SHP77 treated with DMSO at 0.1 percent for 48 hours (cell line): ENCODE results near the gene DLGAP1.
"Not testable (repeated sequence)": the region's sequence is repeated elsewhere in the genome, so short reads cannot be mapped to it uniquely, and the experiment has no call there.

Source experiments
- DNase-seq: peaks from one replicate; lab custom pipeline; 2025; lab: John Stamatoyannopoulos, UW

Gene DLGAP1

DNA sequence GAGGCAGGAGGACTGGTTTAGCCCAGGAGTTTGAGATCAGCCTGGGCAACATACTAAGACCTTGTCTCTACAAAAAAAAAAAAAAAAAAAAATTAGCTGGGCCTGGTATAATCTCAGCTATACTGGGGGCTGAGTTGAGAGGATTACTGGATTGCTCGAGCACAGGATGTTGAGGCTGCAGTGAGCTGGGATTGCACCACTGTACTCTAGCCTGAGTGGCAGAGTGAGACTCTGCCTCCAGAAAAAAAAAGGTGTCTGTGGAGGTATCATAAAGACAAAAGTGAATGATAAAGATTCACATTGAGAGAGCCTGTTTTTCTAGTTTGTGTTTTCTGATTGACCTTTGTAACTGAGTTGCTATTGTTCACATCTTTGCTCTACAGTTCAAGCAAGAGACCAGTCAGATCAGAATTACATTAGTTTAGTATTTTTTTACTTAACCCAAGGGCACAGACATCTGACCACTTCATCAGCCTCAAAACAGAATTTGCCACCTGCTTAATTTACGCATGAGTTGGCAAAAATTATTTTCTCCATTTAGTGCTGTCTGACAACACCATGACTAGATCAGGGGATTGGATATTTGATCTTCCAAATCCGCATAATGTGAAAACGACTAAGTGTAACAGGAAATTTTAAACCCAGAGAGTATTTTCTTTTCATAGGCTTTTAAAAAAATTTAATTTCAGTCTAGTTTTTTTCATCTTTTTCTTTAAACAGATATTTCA lies 734.1 kb downstream of the DLGAP1 start:
- DNase-seq = no peak

DNA sequence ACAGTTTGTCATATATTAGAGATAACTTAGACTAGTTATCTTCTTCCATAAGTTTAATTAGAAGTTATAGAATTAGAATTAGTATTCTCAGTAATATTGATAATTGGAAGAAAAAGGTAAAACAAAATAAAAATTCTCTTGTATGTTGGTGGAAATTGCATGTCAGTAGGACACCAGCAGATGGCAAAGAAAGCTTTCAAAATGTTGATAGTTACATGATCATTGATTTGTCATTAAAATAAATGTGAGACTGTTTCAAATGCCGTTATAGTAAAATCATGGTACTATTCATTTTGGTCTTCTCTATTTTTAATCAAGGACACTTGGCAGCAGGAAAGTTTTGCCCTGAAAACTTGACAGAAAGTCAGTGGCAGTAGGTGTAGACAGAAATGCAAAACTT lies 734.9 kb downstream of the DLGAP1 start:
- DNase-seq = no peak

DNA sequence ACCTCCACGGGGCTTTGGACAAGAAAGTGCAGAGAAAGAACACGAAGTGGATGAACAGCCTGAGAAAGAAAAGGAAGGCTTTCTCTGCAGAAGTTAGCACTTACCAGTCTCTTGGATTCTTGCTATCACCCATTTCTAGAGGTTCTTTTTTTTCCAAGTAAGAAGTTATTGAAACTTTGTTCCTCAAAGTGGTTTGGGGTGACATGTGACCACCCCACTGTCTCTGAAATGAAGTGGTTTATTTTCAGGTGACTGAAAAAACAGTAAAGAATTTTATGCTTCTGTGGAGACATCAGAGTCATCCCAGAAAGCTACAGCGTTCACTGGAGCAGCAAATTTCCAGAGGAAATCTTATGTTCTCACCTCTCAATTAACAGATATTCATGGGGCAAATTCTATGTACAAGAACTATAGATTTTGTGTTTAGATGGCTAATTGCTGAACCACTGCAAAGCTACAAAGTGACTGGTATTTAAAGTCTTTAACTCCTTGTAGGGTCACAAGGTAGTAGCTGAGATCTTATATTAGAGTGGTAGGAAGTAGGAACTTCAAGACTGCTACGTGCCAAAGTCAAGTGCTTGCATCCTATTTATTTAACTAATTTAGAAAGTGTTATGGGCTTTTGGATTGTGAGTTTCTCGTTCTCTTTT lies 737.6 kb downstream of the DLGAP1 start:
- no peak for DNase-seq

DNA sequence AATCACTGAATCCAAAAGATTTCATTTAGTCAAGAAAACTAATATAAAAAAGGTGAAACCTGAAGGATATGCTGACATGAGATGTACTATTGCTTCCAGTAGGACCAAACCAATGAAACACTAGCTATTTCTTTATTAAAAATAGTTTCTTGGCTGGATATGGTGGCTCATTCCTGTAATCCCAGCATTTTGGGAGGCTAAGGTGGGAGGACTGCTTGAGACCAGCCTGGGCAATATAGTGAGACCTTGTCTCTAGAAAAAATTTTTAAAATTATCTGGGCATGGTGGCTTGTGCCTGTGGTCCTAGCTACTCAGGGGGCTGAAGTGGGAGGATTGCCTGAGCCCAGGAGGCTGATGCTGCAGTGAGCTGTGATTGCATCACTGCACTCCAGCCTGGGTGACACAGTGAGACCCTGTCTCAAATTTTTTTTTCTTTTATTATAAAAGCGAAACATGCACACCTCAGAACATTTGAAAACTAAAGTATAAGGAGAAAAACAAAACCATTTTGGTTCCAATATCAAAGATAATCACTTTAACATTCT lies 738.9 kb downstream of the DLGAP1 start:
- no peak for DNase-seq

DNA sequence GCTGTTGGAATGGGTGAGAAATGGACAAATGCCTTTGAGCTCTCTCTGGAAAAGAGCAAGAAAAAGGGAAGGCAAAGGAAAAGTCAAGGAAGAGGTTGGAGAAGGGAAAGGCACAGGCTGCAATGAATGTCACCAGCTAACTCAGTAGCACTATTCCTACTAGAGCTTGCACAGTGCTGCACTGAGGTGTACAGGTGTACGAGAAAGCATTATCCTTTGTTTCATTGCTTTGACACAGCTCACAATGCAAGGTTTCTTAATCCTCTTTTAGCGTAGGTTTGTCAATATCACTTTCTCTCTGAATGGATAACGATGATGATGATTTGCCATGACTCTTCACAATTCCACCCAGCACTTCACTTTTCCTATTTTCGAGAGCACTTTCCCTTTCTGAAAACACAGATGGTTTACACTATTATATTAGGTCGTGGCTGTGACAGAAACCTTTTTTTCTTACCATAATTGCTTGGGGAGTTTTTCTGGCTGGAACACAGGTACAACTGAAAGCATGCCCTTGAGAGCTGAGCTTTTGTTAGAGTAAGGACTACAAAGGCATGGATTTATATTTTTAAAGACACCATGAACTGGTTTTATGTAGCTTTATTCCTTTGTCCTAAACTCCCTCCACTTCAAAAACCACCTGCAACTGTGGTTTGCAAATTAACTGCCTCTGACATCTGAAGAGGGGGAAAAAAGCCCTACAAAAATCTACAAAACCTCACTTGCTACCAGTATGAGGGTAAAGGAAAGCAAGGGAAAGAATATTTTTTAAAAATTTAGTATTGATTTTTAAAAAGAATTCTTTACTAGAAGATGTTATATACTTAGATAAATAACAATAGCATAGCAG lies 739.7 kb downstream of the DLGAP1 start:
- no peak for DNase-seq

DNA sequence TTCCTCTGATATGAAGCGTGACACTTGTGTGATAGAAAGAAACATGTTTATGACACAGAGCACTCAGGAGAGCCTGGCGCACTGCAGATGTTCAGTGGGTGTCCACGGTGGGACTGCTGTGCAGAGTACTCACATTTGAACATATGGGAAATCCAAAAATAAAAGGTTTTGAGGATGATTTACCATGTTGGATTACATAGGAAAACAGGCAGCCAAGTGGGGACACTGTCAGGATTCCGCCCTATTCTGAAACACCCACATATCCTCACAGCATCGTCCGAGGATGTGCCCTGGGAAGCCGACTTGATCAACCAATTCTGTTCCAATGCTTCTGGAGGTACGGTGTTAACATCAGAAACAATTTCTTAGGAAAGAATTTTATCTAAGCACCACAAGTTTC lies 741.4 kb downstream of the DLGAP1 start:
- no peak for DNase-seq

DNA sequence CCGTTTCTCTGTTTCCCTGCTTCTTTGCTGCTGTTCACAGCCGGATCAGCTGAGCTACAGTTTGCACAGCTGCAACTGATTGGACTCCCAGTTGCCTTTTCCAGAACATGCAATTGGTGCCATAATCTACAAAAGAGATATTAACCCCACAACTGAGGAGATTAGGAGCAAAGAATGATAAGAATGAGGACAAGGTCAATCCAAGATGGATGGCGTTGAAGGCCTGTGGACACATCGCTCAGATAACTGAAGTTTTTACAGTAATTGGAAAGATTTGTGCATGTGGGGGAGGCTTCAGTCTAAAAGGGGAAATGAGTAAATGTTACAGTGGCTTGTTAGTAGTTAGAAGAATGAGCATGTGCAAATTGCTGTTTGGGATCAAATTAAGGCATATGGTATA lies 741.9 kb downstream of the DLGAP1 start:
- no peak for DNase-seq

DNA sequence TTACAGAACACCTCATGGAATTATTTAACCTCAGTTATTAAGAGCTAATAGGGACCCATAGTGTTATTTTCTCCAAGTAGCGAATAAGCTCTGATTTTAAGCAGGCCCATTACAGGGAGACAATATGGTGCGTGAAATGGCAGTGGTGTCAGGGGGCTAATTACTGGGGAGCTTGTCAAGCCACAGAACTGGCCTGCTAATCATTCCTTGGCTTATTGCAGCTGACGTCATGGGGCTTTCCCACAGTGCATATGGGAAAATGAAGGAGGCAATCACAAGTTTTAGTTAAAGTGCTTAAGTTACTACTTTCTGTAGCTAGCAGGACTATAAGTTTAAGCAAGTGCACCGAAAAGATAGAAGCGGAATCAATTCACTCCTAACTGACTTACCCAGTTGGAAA lies 742.6 kb downstream of the DLGAP1 start:
- no peak for DNase-seq

DNA sequence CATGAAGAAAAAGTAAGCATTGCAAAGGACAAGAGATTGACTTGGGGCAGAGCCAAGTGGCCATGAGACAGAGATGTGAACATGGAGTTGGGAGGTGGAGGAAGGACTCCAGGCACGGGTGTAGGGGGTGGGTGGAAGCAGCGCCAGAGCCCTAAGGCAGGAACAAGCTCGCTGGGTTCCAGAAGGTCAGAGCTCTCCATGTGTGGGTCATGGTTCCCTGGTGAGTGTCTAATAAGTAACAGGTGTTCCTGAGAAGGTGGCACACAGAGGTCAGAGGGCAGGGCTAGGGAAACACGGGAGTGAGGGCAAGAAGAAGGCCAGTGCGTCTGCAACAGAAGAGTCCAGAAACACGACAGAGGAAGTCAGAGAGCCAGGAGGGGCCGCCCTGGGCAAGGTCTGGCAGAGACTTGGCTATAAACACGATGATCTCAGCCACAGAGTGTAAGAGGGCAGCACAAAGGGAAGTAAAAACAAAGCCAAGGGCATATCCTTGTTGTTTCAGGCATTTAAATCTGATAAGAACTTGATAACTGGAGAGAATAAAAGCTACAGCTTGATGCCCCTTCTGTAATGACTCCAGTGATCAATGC lies 744.3 kb downstream of the DLGAP1 start:
- DNase-seq = no peak

DNA sequence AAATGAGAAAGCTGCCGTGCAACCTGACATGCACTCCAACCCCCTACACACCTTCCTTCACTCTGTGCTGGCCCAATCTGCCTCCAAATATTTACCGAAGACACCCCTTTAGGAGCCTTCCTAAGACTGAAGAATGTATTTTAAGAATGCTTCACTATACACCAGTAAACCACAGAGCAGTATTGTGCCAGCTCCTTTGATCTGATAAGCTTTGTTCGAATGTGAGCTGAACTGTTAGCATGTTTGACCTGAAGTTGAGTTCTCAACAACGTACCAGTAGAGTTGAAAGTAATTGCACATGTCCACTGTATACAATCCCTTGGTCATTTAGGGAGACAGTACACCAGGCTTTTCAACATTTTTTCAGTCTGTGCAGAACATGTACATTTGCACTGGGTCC lies 745.9 kb downstream of the DLGAP1 start:
- no peak for DNase-seq

DNA sequence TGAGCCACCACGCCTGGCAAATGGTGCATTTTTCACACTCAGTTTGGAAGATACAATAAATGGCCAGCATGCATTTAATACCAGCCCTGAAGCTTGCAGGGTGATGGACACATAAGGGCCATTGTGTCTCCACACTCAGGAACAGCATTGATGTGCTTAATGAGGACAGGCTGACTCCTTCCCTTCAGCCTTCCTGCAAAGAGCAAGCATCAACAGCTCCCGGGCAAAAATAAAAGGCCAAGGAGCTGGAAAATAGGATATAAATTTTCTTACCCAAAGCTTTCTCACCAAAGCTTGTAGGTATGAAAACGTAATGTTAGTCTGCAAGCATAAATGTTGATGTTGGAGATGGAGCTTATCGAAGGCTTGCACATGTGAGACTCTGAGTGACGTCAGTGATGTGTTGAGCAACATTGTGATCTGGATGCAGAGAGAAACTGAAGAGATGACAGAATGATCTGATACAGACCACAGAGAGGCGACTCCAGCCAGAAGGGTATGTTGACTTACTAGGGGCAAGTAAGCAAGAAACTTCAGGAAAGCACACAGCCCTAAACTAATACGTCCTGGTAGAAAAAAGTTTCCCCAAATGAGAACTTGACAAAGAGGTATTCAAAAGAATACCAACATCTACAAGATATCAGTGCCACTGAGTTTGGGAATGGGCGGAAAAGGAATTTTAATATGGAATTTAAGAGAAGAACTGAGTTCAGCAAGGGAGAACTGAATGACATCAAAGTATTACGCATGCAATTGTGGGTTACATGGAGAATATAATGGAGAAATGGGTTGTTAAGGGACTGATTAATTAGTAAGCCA lies 748.6 kb downstream of the DLGAP1 start:
- DNase-seq = no peak

DNA sequence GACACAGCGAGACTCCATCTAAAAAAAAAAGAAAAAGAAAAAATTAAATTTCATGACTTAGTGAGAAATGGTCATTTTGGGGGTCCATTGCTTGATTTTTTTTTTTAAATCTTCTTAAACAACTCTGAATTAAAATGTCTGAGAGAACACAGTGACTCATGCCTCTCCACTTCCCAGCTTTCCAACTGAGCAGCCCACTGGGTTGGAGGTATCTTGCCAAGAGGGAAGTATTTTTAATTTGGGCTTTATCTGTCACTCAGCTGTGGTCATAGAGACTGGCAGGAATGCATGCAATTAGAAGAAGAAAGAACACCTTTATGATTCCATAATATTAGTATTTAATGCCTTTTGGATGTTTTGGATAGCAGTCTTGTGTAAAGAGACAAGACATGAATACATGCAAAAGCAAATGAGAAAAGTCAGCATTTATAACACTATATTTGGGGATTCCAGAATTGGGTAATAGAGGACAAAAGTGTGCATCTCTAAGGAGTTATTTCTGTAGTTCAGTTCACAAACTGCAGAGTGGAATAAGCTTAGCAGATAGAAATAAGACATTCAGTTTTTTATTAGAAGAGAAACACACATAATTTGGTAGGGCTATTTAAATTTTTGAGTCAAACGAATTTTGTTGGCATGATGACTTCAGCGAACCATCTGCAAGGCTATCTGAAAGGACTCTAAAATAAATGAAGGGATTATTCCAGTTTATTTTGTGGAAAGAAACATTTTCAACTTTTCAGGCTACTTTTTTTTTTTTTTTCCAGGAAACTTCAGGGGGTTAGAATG lies 750.4 kb downstream of the DLGAP1 start:
- DNase-seq = no peak

DNA sequence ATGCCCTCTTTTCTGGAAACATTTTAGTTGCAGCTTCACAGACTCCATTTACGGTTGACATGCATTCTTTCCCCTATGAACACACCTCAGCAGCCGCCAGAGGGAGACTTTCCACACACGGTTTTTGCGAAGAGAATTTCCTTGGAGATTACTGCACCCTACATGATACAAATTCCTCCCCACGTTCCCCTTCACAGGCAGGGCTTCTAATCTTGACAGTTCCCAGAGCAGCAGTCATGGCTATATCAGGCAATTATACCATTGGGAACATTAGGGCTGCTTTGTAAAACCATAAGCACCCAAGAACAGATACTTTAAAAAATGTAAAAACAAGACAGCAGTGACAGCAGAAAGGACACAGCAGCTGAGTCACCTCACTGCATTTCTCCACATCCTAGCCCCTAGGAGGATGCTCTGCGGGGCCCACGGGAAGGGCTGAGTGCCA lies 751.4 kb downstream of the DLGAP1 start:
- DNase-seq = no peak

DNA sequence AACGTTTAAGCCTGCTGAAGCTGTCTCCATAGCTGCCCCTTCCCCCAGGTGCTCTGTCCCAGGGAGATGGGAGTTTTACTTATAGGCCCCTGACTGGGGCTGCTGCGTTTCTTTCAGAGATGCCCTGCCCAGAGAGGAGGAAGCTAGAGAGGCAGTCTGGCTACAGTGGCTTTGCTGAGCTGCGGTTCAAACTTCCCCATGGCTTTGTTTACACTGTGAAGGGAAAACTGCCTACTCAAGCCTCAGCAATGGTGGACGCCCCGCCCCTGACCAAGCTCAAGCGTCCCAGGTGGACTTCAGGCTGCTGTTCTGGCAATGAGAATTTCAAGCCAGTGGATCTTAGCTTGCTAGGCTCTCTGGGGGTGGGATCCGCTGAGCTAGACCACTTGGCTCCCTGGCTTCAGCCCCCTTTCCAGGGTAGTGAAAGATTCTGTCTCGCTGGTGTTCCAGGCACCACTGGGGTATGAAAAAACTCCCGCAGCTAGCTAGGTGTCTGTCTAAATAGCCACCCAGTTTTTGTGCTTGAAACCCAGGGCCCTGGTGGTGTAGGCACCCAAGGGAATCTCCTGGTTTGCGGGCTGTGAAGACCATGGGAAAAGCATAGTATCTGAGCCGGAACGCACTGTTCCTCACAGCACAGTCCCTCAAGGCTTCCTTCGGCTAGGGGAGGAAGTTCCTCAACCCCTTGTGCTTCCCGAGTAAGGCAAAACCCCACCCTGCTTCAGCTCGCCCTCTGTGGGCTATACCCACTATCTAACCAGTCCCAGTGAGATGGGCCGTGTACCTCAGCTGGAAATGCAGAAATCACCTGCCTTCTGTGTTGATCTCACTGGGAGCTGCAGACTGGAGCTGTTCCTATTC lies 755.2 kb downstream of the DLGAP1 start:
- not testable (repeated sequence) for DNase-seq

DNA sequence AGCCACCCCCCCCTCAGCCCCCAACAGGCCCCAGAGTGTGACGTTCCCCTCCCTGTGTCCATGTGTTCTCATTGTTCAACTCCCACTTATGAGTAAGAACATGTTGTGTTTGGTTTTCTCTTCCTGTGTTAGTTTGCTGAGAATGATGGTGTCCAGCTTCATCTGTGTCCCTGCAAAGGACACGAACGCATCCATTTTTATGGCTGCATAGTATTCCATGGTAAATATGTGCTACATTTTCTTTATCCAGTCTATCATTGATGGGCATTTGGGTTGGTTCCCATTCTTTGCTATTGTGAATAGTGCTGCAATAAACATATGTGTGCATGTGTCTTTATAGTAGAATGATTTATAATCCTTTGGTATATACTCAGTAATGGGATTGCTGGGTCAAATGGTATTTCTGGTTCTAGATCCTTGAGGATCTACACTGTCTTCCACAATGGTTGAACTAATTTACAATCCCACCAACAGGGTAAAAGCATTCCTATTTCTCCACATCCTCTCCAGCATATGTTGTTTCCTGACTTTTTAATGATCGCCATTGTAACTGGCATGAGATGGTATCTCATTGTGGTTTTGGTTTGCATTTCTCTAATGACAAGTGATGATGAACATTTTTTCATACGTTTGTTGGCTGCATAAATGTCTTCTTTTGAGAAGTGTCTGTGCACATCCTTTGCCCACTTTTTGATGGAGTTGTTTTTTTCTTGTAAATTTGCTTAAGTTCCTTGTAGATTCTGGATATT lies 760.9 kb downstream of the DLGAP1 start:
- DNase-seq = not testable (repeated sequence)

DNA sequence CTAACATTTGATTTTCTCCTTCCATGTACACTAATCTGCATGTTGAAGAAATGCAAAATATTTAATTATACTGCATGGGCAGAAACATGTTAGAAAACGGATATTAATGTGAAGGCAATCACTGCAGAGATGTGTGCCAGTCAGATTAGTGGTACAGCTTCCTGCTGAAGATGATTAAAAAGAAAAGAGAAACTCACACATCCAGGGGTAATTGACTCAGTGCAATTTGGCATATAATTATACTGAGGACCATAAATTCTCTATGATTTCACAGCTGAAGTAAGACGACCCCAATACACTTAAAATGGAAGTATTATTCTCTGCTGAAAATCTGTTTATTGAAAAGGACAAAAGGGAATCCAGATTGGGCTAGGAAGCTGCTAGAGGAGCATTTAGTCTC lies 761.7 kb downstream of the DLGAP1 start:
- DNase-seq = no peak

DNA sequence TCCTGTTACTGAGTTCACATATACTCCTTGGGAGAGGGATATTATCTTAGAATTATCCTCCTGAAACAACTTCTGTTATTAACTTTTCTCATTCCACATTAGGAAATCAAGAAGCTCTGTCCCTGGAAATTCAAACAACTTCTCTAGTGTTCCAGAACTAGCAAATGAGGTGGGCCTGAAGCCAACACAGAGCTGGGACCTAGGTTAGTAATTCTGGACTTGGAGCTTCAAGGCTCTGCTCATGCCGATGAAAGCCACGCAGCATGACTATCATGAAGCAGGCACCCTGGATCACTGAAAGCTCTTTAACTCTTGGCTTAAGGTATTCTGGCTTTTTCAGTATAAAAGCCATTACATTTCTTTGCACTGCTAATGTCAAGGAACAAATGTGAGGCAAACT lies 762.4 kb downstream of the DLGAP1 start:
- no peak for DNase-seq

DNA sequence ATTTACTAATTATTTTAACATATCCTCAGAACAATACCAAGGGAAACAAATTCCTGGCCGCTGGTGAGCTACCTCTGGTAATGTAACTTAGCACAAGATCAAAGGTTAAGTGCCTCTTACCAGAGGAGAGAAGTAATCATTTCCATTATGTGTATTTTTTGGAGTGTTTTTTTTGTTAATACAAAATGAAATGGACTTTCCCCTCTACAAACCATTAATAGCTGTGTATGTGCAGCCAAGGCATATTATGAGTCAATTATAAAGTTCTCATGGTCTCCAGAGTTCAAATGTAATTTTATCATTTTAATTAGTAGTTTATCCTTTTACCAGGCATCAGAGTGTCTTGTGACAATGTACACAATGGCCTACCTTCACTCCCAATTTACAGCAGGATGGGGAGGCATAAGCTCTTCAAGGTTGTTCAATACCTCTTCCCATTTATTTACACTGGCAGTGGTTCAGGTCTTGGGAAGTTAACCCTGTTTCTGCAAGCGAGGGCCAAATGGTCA lies 762.9 kb downstream of the DLGAP1 start:
- no peak for DNase-seq

DNA sequence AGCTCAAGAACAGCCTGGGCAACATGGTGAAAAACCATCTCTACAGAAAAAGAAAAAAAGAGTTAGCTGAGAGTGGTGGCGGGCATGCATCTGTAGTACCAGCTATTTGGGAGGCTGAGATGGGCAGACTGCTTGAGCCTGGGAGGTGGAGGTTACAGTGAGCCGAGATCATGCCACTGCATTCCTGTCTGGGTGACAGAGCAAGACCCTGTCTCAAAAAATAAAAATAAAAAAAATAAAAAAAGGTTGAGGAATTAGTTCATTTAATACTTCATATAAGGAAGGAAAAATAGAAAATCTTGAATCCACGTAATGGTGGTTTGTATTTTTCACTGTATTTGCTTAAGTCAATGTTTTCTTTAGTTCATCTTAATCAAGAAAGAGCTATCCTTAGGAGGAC lies 763.4 kb downstream of the DLGAP1 start:
- DNase-seq = no peak
